Lower lobe of right lung (tissue), 2 donors: ENCODE data around the gene PRPF8. TPM values are rescaled to one million over a fixed set of nuclear protein-coding genes. Genes with fewer than 3 reads are reported as not detected.

Experiments used
- ATAC-seq, 2 donors: fragments of 200-7000 bp; cut with Tn5 transposase; one replicate each; pipeline ENCODE4 v1.9.1; 2020 to 2022; ENCODE audit warnings: mild to moderate bottlenecking in 2 of 2, moderate library complexity in 2 of 2
- DNase-seq: peaks from one replicate; pipeline ENCODE4 v3.0.0-alpha.2; 2020
- H3K27ac ChIP-seq: fragments of 200-600 bp; one replicate; pipeline ENCODE4 v1.8.0; 2022
- H3K27me3 ChIP-seq: fragments of 200-600 bp; one replicate; pipeline ENCODE4 v1.8.0; 2022; ENCODE audit warnings: low read depth
- H3K36me3 ChIP-seq: fragments of 200-600 bp; one replicate; pipeline ENCODE4 v1.8.0; 2022; ENCODE audit warnings: mild to moderate bottlenecking
- H3K4me1 ChIP-seq: fragments of 200-600 bp; one replicate; pipeline ENCODE4 v1.8.0; 2022
- H3K4me3 ChIP-seq: fragments of 200-600 bp; one replicate; pipeline ENCODE4 v1.8.0; 2022; ENCODE audit warnings: mild to moderate bottlenecking
- H3K9me3 ChIP-seq: fragments of 200-600 bp; one replicate; pipeline ENCODE4 v1.8.0; 2022
- CTCF ChIP-seq: fragments of 200-600 bp; IDR thresholded peaks from one replicate; pipeline ENCODE4 v1.8.0; 2022; ENCODE audit warnings: antibody characterized with exemption, mild to moderate bottlenecking
- intact Hi-C: fragments of 100-400 bp; cut with DNase I; formaldehyde crosslinking; loops from one replicate; pipeline ENCODE4 v1.11.0; 2022
- total RNA-seq: library from RNA; stranded (reverse); fragmentation: NEBNext Ultra II Directional; extraction: Animal tissue kit (Norgen Biotek cat#: 25700); gene quantifications from one replicate; pipeline ENCODE4 v1.2.1, GENCODE V29; 2021
- donor health status: DM: no; HTN: yes; CAD: no; lungs with severe emphysema.

The PRPF8 gene
- total RNA-seq, 1 donor from 2014 or later = 280 TPM

- Histone ChIP-seq H3K27me3 (no peaks in the 10 kb centered on the region), H3K4me3 (no peak overlapping the region), H3K36me3 (peaks cover 39% of the 10 kb centered on the region), H3K4me1 (peaks cover 21% of the 10 kb centered on the region), H3K9me3 (no peaks in the 10 kb centered on the region), H3K27ac (peak overlapping the region; percentile 56)
- intact Hi-C loops = no loop called here
- ATAC-seq = peak; percentile 51 to 54
- TF ChIP-seq CTCF = no peak
- peak; percentile 83 for DNase-seq
These were observed 45.0 kb downstream of the PRPF8 start for GRCh38 chr17:1639549-1640180.

DNA sequence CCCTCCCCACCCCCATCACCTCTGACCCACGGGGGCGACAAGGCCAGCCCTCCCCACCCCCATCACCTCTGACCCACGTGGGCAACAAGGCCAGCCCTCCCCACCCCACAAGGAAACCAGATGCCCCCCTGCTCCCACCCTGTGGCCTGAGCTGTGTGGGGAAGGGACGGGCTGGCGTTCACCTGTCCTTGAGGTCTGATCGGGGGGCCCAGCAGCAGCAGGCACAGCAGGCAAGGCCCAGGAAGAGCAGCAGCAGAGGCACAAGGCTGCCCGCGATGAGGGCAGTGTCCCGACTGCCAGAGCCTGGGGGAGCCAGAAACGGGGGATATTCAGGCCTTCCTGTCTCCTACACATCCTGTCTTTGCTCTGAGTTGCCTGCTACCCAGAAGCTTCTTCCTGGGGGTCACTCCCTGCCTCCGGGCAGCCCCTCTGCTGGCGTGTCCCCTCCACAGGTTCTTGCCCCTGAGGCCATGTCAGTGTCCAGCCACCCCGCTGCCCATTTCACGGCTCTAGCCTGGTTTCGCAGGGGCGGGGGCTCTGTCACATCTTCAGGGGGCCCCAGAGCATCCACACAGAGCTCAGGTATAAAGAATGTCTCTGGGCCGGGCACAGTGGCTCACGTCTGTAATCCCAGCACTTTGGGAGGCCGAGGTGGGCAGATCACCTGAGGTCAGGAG lies 45.9 kb downstream of the PRPF8 start:
- H3K27ac ChIP-seq = no peak overlapping the region
- H3K4me1 ChIP-seq = peaks cover 12% of the 10 kb centered on the region
- no peak for TF ChIP-seq CTCF
- H3K9me3 ChIP-seq = no peaks in the 10 kb centered on the region
- H3K36me3 ChIP-seq = peaks cover 44% of the 10 kb centered on the region
- no peak overlapping the region for H3K4me3 ChIP-seq
- intact Hi-C loops = no loop called here
- H3K27me3 ChIP-seq = no peaks in the 10 kb centered on the region
- ATAC-seq (no peak), DNase-seq (no peak)

GRCh38 chr17:1638171-1638590 lies 46.5 kb downstream of the PRPF8 start:
- ATAC-seq (no peak), DNase-seq (no peak)
- H3K36me3 ChIP-seq = peaks cover 44% of the 10 kb centered on the region
- H3K4me1 ChIP-seq = peaks cover 11% of the 10 kb centered on the region
- intact Hi-C loops = no loop called here
- H3K9me3 ChIP-seq = no peaks in the 10 kb centered on the region
- H3K4me3 ChIP-seq = no peak overlapping the region
- H3K27me3 ChIP-seq = no peaks in the 10 kb centered on the region
- no peak overlapping the region for H3K27ac ChIP-seq
- TF ChIP-seq CTCF = no peak

- no peak overlapping the region for H3K4me3 ChIP-seq
- DNase-seq (no peak), ATAC-seq (no peak)
- H3K36me3 ChIP-seq = peaks cover 44% of the 10 kb centered on the region
- intact Hi-C loops = no loop called here
- no peak for TF ChIP-seq CTCF
- no peaks in the 10 kb centered on the region for H3K9me3 ChIP-seq
- no peaks in the 10 kb centered on the region for H3K27me3 ChIP-seq
- H3K27ac ChIP-seq = no peak overlapping the region
- peaks cover 11% of the 10 kb centered on the region for H3K4me1 ChIP-seq
These were observed 47.9 kb downstream of the PRPF8 start for GRCh38 chr17:1636732-1637285.

DNA sequence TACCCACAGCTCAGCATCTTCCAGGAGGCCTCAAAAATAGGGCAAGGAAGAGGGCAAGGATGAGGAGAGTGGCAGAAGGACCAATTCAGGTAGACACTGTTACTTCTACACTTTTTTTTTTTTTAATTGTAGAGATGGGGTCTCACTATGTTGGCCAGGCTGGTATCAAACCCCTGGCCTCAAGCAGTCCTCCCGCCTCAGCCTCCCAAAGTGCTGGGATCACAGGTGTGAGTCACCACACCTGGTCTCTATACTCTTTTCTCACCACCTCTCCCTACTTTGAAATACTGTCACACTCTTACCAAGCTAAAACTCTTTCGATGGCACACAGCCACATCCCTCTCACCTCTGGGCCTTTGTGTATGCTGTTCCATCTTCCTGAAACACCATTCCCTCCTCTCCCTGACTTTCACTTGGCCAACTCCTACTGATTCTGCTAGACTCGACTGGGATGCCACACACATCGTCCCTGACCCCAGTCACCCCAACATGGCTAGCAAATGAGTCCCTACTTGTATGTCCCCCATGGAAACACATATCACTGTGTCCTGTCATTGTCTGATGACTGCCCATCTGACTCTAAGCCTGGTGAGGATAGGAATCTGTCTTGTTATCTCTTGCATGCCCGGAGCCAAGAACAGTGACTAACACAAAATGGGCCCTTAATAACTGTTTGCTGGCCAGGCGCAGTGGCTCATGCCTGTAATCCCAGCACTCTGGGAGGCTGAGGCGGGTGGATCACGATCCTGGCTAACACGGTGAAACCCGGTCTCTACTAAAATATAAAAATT lies 48.8 kb downstream of the PRPF8 start:
- H3K36me3 ChIP-seq = peaks cover 44% of the 10 kb centered on the region
- no peaks in the 10 kb centered on the region for H3K27me3 ChIP-seq
- DNase-seq = no peak
- TF ChIP-seq CTCF = no peak
- peaks cover 14% of the 10 kb centered on the region for H3K4me1 ChIP-seq
- no peaks in the 10 kb centered on the region for H3K9me3 ChIP-seq
- intact Hi-C loops = no loop called here
- ATAC-seq = no peak
- no peak overlapping the region for H3K4me3 ChIP-seq
- no peak overlapping the region for H3K27ac ChIP-seq
